GM21723 (cell line): ENCODE measurements around the gene TTC19.
"Not testable (repeated sequence)": the region's sequence is repeated elsewhere in the genome, so short reads cannot be mapped to it uniquely, and the experiment has no call there.

ENCODE experiments used
- ATAC-seq: cut with Tn5 transposase; IDR thresholded peaks from one replicate; pipeline ENCODE4 v1.9.1; 2021; ENCODE audit warnings: mild to moderate bottlenecking, moderate library complexity; ENCODE audit not compliant: unreplicated experiment

The TTC19 gene

GRCh38 chr17:16026895-16027294 is 27.3 kb downstream of the TTC19 start:
- ATAC-seq = no peak

- ATAC-seq = peak; percentile 91
These were observed 28.3 kb downstream of the TTC19 start for GRCh38 chr17:16027708-16028584.

GRCh38 chr17:16033729-16034349 is 34.2 kb downstream of the TTC19 start:
- ATAC-seq = no peak

GRCh38 chr17:16036261-16036660 is 36.6 kb downstream of the TTC19 start:
- ATAC-seq = no peak

GRCh38 chr17:16037636-16038035 is 38.0 kb downstream of the TTC19 start:
- ATAC-seq = no peak

GRCh38 chr17:16040710-16041251 is 41.2 kb downstream of the TTC19 start:
- ATAC-seq = no peak

- no peak for ATAC-seq
These were observed 44.9 kb downstream of the TTC19 start for GRCh38 chr17:16044487-16044886.

- ATAC-seq = no peak
These were observed 47.3 kb downstream of the TTC19 start for GRCh38 chr17:16046966-16047365.

- ATAC-seq = no peak
These were observed 49.3 kb downstream of the TTC19 start for GRCh38 chr17:16048811-16049449.

- no peak for ATAC-seq
These were observed 51.2 kb downstream of the TTC19 start for GRCh38 chr17:16050844-16051243.

- no peak for ATAC-seq
These were observed 52.9 kb downstream of the TTC19 start for GRCh38 chr17:16052486-16052885.

- ATAC-seq = not testable (repeated sequence)
These were observed 55.5 kb downstream of the TTC19 start for GRCh38 chr17:16055139-16055538.

GRCh38 chr17:16061631-16062030 is 62.0 kb downstream of the TTC19 start:
- ATAC-seq = no peak

- ATAC-seq = no peak
These were observed 66.5 kb downstream of the TTC19 start for GRCh38 chr17:16066125-16066524.

GRCh38 chr17:16068323-16068722 is 68.7 kb downstream of the TTC19 start:
- no peak for ATAC-seq

GRCh38 chr17:16072031-16072430 is 72.4 kb downstream of the TTC19 start:
- ATAC-seq = no peak

GRCh38 chr17:16073845-16074244 is 74.2 kb downstream of the TTC19 start:
- ATAC-seq = no peak

- ATAC-seq = no peak
These were observed 74.8 kb downstream of the TTC19 start for GRCh38 chr17:16074423-16074822.

- ATAC-seq = no peak
These were observed 76.3 kb downstream of the TTC19 start for GRCh38 chr17:16075949-16076348.
